ENCODE results near the gene NAV1. TPM values are rescaled to one million over a fixed set of nuclear protein-coding genes. Genes with fewer than 3 reads are reported as not detected.
A peak's percentile ranks its signal among the peaks of the same experiment; 100 is the strongest.

Gene NAV1
- total RNA-seq, 4 donors from 2014 or later: 13.3 to 29.7 (median 24.1) TPM

DNA sequence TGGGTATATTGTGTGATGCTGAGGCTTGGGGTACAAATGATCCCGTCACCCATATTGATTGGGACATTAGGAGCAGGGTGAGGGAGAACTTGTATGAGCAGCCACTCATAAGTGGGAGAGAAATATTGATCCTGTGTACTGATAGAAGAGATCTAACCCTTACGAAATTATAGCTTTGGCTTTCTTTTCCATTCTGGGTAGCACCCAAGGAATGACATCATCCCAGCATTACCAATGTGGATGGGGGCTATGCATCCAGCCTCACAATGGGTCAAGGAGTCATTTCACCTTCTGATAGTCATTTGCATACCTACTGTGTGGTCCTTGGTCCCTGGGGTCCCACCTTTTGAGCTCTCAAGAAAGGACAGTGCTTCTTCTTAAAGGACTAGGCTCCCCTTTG lies 1.9 kb upstream of the NAV1 start:
- Histone ChIP-seq H3K36me3 (no peaks in the 10 kb centered on the region), H3K27me3 (no peaks in the 10 kb centered on the region), H3K27ac (peak overlapping the region in 2 of 3 donors; percentile 50 to 61), H3K4me1 (peaks cover 8 to 40% of the 10 kb centered on the region in 2 donors), H3K9me3 (no peaks in the 10 kb centered on the region), H3K4me3 (replicated peaks in 1 of 3) (no peak overlapping the region)
- DNase-seq: no peak
- TF ChIP-seq POLR2A (IDR thresholded peaks at IDR 0.05): no peak
- TF ChIP-seq, protein P1, sequence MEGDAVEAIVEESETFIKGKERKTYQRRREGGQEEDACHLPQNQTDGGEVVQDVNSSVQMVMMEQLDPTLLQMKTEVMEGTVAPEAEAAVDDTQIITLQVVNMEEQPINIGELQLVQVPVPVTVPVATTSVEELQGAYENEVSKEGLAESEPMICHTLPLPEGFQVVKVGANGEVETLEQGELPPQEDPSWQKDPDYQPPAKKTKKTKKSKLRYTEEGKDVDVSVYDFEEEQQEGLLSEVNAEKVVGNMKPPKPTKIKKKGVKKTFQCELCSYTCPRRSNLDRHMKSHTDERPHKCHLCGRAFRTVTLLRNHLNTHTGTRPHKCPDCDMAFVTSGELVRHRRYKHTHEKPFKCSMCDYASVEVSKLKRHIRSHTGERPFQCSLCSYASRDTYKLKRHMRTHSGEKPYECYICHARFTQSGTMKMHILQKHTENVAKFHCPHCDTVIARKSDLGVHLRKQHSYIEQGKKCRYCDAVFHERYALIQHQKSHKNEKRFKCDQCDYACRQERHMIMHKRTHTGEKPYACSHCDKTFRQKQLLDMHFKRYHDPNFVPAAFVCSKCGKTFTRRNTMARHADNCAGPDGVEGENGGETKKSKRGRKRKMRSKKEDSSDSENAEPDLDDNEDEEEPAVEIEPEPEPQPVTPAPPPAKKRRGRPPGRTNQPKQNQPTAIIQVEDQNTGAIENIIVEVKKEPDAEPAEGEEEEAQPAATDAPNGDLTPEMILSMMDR (IDR thresholded peaks at IDR 0.05): no peak
- 94 to 95% methylated on average over 2 of the region's 2 CpGs for WGBS, 2 donors
- intact Hi-C loops (cut with DNase I): no loop called here

DNA sequence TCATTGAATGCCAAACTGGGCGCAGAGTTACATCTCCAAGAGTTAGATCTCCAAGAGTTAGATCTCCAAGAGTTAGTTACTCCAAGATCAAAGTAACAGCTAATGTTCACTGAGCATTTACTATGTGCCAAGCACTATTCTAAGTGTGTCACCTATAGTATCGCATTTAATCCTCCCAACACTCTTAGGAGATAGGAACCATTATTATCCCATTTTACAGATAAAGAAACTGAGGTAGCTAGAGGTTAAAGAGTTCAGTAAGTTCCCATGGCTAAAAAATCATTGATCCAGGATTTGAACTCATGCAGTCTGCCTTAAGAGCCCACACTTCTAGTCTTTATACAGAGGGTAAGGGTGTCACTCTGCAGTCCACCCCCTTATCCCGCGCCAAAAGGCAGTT lies 1.5 kb upstream of the NAV1 start:
- peaks cover 8 to 38% of the 10 kb centered on the region in 2 donors for H3K4me1 ChIP-seq
- TF ChIP-seq POLR2A (IDR thresholded peaks at IDR 0.05): no peak
- TF ChIP-seq, protein P1 (IDR thresholded peaks at IDR 0.05): no peak
- intact Hi-C loops (cut with DNase I): no loop called here
- DNase-seq: no peak
- no peak overlapping the region for H3K4me3 ChIP-seq (replicated peaks in 1 of 3)
- no peaks in the 10 kb centered on the region for H3K27me3 ChIP-seq
- no peaks in the 10 kb centered on the region for H3K36me3 ChIP-seq
- WGBS, 2 donors: 95 to 99% methylated on average over 4 of the region's 4 CpGs
- no peaks in the 10 kb centered on the region for H3K9me3 ChIP-seq
- H3K27ac ChIP-seq: peak overlapping the region in 1 of 3 donors; percentile 76

DNA sequence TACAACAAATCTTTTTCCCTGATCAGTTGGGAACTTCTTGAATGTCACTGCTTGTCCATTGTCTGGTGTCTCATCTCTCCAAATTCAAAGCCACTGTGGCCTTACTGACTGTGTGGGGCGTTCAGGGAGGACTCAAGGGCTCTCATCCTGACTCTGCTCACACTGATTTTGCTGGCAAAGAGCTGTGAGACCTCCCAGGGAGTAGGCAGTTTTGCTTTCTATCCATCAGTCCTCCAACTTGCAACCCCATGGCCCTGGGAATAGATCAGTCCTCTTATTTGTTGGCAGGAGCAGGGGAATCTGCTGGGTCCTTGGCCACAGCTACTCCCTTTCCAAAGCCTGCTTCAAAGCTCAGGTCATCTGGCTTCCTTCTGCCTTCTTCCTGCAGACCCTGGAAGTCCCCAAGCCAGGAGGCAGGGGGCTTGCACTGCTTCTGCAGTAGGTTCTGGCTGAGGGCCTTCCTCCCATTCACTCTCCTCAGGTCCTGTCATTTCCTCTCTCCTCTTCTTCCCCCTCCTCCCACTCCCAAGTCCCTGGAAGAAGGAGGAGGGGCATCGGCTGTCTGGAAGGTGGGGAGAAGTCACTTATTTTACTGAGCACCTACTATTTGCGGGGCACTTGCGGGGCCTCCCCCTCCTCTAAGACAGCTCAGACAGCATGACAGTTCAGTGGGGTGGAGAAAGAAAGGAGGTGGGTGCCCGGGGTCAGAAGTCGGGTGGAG lies 876 bp upstream of the NAV1 start:
- H3K27me3 ChIP-seq: no peaks in the 10 kb centered on the region
- no peaks in the 10 kb centered on the region for H3K9me3 ChIP-seq
- no peak for DNase-seq
- intact Hi-C loops (cut with DNase I): no loop called here
- peak overlapping the region in 2 of 3 donors; percentile 48 to 66 for H3K4me3 ChIP-seq (replicated peaks in 1 of 3)
- TF ChIP-seq, protein P1 (IDR thresholded peaks at IDR 0.05): no peak
- TF ChIP-seq POLR2A (IDR thresholded peaks at IDR 0.05): no peak
- H3K4me1 ChIP-seq: peaks cover 8 to 38% of the 10 kb centered on the region in 2 donors
- WGBS, 2 donors: 24 to 28% methylated on average over 6 of the region's 6 CpGs
- H3K27ac ChIP-seq: peak overlapping the region in 2 of 3 donors; percentile 70 to 76
- H3K36me3 ChIP-seq: no peaks in the 10 kb centered on the region

DNA sequence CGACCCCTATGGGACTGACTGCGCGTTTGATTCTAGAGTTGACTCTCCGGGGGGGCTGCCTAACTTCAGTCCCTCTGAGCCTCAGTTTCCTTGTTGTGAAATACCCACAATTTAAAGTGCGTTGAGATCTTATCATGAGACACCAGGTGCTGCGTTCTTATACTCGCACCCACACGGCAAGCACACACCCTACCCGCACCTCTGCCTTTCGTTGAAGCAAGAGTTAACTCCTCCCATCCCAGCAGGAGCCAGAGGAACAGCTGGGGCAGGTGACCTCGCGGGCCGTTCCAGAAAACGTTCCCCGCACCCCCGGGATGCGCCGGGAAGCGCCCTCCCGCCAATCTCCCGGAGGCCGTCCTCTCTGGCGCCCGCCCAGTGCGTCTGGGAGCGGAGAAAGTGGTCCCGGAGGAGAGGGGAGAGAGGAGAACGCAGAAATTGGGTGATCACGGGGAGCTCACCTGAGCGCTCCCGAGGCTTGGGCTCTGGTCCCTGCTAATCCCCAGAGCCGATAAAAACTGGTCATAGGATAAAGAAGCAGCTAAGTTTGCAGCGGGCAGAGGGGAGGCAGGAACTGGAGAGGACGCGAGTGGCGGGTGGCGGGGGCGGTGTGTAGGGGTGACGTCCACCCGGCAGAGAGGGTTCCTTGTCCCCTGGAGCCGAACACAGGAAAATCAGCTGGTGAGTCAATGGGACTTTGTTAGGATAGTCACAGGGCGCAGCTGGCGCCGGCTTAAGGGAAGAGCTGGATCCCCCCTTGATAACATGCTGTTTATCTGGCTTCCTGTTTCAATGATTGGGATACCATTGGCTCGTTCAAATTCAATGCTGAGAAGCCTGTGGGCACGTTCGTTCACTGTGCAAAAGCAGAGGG lies 869 bp downstream of the NAV1 start:
- Histone ChIP-seq H3K4me1 (peaks cover 8 to 38% of the 10 kb centered on the region in 2 donors), H3K36me3 (no peaks in the 10 kb centered on the region), H3K4me3 (replicated peaks in 1 of 3) (peak overlapping the region; percentile 37 to 66 (median 48)), H3K27me3 (no peaks in the 10 kb centered on the region), H3K27ac (peak overlapping the region; percentile 64 to 76 (median 70)), H3K9me3 (no peaks in the 10 kb centered on the region)
- DNase-seq: peak; percentile 29 to 40
- 13 to 14% methylated on average over 34 to 45 of the region's 47 CpGs for WGBS, 2 donors
- TF ChIP-seq, protein P1 (IDR thresholded peaks at IDR 0.05): no peak
- TF ChIP-seq POLR2A (IDR thresholded peaks at IDR 0.05): no peak
- intact Hi-C loops (cut with DNase I): no loop called here
